ENCODE data around the gene INHBC.
"Not testable (repeated sequence)": the region's sequence is repeated elsewhere in the genome, so short reads cannot be mapped to it uniquely, and the experiment has no call there.

The INHBC gene

GRCh38 chr12:57395121-57395520 is 39.5 kb upstream of the INHBC start:
- H3K4me3 ChIP-seq (ENCODE audit: low read depth, low read length): no peak overlapping the region

GRCh38 chr12:57397441-57397840 is 37.1 kb upstream of the INHBC start:
- no peak for DNase-seq (ENCODE audit: low read depth, low spot score)
- in situ Hi-C loops (cut with HindIII; ENCODE audit: low sequenced_read_pairs): no loop called here
- no peak for TF ChIP-seq CTCF (IDR thresholded peaks at IDR 0.05; ENCODE audit: low read depth, low read length)
- no peak overlapping the region for H3K4me3 ChIP-seq (ENCODE audit: low read depth, low read length)

More at GRCh38 chr12:57395121-57395520, 39.5 kb upstream of the INHBC start:
- in situ Hi-C loops (cut with HindIII; ENCODE audit: low sequenced_read_pairs): no loop called here
- DNase-seq (ENCODE audit: low read depth, low spot score): no peak
- TF ChIP-seq CTCF (IDR thresholded peaks at IDR 0.05; ENCODE audit: low read depth, low read length): no peak

- DNase-seq (ENCODE audit: low read depth, low spot score); H3K4me3 ChIP-seq (ENCODE audit: low read depth, low read length); in situ Hi-C loops (cut with HindIII; ENCODE audit: low sequenced_read_pairs): not testable (repeated sequence)
Observed at GRCh38 chr12:57399718-57400463, 34.7 kb upstream of the INHBC start.

GRCh38 chr12:57401165-57401564 is 33.4 kb upstream of the INHBC start:
- DNase-seq (ENCODE audit: low read depth, low spot score): no peak
- in situ Hi-C loops (cut with HindIII; ENCODE audit: low sequenced_read_pairs): no loop called here
- no peak for TF ChIP-seq CTCF (IDR thresholded peaks at IDR 0.05; ENCODE audit: low read depth, low read length)
- H3K4me3 ChIP-seq (ENCODE audit: low read depth, low read length): no peak overlapping the region

GRCh38 chr12:57402156-57402555 is 32.4 kb upstream of the INHBC start:
- in situ Hi-C loops (cut with HindIII; ENCODE audit: low sequenced_read_pairs); DNase-seq (ENCODE audit: low read depth, low spot score); H3K4me3 ChIP-seq (ENCODE audit: low read depth, low read length): not testable (repeated sequence)

- in situ Hi-C loops (cut with HindIII; ENCODE audit: low sequenced_read_pairs): no loop called here
- H3K4me3 ChIP-seq (ENCODE audit: low read depth, low read length): no peak overlapping the region
- DNase-seq (ENCODE audit: low read depth, low spot score): no peak
- TF ChIP-seq CTCF (IDR thresholded peaks at IDR 0.05; ENCODE audit: low read depth, low read length): no peak
Observed at GRCh38 chr12:57404966-57405640, 29.5 kb upstream of the INHBC start.

GRCh38 chr12:57410534-57410933 is 24.1 kb upstream of the INHBC start:
- in situ Hi-C loops (cut with HindIII; ENCODE audit: low sequenced_read_pairs): no loop called here
- DNase-seq (ENCODE audit: low read depth, low spot score): no peak
- TF ChIP-seq CTCF (IDR thresholded peaks at IDR 0.05; ENCODE audit: low read depth, low read length): no peak

GRCh38 chr12:57414160-57414559 is 20.4 kb upstream of the INHBC start:
- H3K4me3 ChIP-seq (ENCODE audit: low read depth, low read length); in situ Hi-C loops (cut with HindIII; ENCODE audit: low sequenced_read_pairs); DNase-seq (ENCODE audit: low read depth, low spot score): not testable (repeated sequence)

More at GRCh38 chr12:57410534-57410933, 24.1 kb upstream of the INHBC start:
- no peak overlapping the region for H3K4me3 ChIP-seq (ENCODE audit: low read depth, low read length)
